ENCODE results near the gene POGZ.

POGZ gene

GRCh38 chr1:151459331-151460046, at the start of gene POGZ:
Gene POGZ (minus strand): TSS chr1:151459494. CDS start chr1:151442204, 17,290 bp downstream.
- DNase-seq: peak; percentile 78

- DNase-seq: no peak
These were observed 49.5 kb upstream of the POGZ start for GRCh38 chr1:151508833-151509232.

- no peak for DNase-seq
These were observed 45.5 kb upstream of the POGZ start for GRCh38 chr1:151504759-151505158.

DNA sequence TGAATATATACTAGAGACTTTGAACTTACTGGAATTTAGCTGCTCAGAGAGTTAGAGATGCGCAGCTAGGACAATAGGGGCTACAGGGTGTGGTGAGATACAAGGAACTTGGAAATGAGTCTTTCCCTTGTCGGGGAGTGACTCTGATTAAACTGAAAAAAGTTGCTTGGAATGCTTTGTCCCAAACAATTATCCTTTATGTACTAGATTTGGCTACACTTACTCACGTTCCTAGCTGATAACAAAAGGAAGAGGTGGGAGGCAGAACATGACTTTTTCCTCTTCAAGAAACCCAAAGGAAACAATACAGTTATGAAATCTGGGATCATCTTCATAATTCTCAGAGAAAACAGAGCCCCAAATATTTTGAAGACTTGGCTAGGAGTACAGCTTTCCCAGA, 45.0 kb upstream of the POGZ start:
- DNase-seq: no peak

GRCh38 chr1:151502859-151503780, 43.8 kb upstream of the POGZ start:
- DNase-seq: no peak

- DNase-seq: no peak
These were observed 42.9 kb upstream of the POGZ start for GRCh38 chr1:151502035-151502700.

GRCh38 chr1:151501474-151501873, 42.2 kb upstream of the POGZ start:
- DNase-seq: no peak

DNA sequence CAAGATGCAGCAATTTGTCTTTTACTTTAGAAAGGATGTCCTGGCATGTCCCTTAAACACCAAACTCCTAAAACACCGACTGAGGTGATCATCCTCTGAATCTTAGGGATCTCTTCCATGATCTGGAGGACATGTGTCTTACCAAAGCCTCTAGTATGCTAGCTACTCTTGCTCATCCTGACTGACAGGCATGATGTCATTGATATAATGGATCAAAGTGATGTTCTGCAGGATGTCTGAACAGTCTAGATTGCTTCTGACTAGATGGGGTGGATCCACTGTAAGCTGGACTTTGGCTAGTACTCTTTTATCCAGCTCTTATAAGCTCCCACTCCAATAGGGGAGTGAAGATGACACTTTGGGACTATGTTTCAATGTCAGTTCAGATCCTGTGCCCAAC, 40.6 kb upstream of the POGZ start:
- no peak for DNase-seq

GRCh38 chr1:151499365-151499764, 40.1 kb upstream of the POGZ start:
- DNase-seq: no peak

GRCh38 chr1:151495316-151495715, 36.0 kb upstream of the POGZ start:
- no peak for DNase-seq

GRCh38 chr1:151494741-151495281, 35.5 kb upstream of the POGZ start:
- DNase-seq: no peak

- DNase-seq: no peak
These were observed 33.7 kb upstream of the POGZ start for GRCh38 chr1:151493042-151493441.

- no peak for DNase-seq
These were observed 32.8 kb upstream of the POGZ start for GRCh38 chr1:151492120-151492519.

- DNase-seq: no peak
These were observed 32.3 kb upstream of the POGZ start for GRCh38 chr1:151491641-151492040.

- no peak for DNase-seq
These were observed 27.3 kb upstream of the POGZ start for GRCh38 chr1:151486557-151486956.

DNA sequence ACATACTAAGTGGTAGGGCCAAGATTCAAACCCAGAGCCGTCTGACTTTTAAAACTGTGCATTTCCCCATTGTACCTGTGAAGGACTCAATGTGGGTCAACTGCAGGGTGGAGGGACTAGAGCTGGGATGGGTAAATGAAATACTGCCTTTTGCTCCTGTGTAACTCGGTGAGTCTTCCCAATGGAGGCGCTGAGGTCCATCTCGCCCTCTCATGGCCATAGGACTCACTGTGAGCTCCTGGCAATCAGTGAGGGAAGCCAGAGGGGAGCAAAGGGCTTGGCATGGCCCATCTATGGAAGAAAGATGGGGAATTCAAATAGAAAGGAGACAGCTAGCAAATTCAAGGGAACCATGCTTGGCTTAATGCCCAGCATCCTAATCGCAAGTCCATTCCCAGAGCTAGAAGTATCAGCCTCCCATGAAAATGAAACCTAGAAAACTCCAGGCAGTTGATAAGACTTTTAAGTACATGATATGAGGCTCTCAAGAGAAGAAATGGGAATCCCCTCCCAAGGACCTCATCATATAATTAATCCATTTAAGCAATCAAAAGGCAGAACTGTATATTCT, 26.5 kb upstream of the POGZ start:
- no peak for DNase-seq

- DNase-seq: no peak
These were observed 22.7 kb upstream of the POGZ start for GRCh38 chr1:151482017-151482416.

GRCh38 chr1:151479462-151479861, 20.2 kb upstream of the POGZ start:
- no peak for DNase-seq

- no peak for DNase-seq
These were observed 19.6 kb upstream of the POGZ start for GRCh38 chr1:151478923-151479322.

DNA sequence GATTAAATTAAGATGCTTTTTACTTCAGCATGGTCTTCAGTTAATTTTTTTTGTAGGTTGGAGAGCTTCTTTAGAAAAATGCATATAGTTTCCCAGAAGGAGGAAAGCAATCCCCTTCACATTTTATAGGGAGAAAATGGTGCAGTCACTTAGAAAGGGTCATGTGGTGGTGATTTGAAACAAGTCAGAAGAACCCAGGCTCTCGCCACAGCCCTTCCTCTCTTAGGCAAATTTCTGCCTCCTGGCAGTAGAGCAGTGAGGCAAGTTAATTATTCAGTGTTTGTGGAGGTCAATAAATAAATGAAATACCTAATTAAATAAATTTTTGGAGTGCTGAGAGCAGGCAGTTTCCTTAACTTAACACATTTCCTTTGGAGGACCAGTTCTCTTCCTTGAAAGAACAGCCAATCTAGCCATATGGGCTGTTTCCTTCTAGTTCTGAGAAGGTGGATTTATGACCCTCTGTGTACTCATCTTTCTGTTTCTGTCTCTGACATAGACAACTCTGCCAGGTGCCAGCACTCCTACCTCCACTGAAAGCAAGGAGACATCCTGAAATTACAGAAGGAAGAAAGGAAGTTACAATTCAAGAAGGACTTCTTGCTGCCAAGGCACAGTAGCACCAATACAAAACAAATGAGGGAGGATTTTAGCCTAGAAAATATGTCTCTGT, 19.0 kb upstream of the POGZ start:
- no peak for DNase-seq

- no peak for DNase-seq
These were observed 17.8 kb upstream of the POGZ start for GRCh38 chr1:151477066-151477465.

- DNase-seq: no peak
These were observed 16.8 kb upstream of the POGZ start for GRCh38 chr1:151476083-151476482.
